Ovary (tissue), 9 donors: Measurements from ENCODE around the gene TUBA4B. TPM values are rescaled to one million over a fixed set of nuclear protein-coding genes. Genes with fewer than 3 reads are reported as not detected.
A peak's percentile ranks its signal among the peaks of the same experiment; 100 is the strongest.

ENCODE experiments used
- DNase-seq, 5 donors: peaks; one replicate each; pipeline ENCODE4 v3.0.0-alpha.2; 2019 to 2020
- H3K27ac ChIP-seq, 2 donors: fragments of 200-600 bp; one replicate each; pipeline versions ENCODE4 v1.5.1 to v1.8.0; 2019 to 2022
- H3K27me3 ChIP-seq: fragments of 200-600 bp; one replicate; pipeline ENCODE4 v1.8.0; 2022
- H3K36me3 ChIP-seq: fragments of 200-600 bp; sonication (generic); one replicate; pipeline ENCODE4 v1.5.1; 2019
- H3K4me1 ChIP-seq: one replicate; pipeline ENCODE4 v1.8.1; 2013; ENCODE audit warnings: mild to moderate bottlenecking, moderate library complexity; ENCODE audit not compliant: insufficient read depth
- H3K4me3 ChIP-seq: fragments of 200-600 bp; sonication (generic); one replicate; pipeline ENCODE4 v1.5.1; 2017
- H3K9me3 ChIP-seq, 2 donors: fragments of 200-600 bp in 1 of 2; sonication (generic) in 1 of 2; one replicate each; pipeline versions ENCODE4 v1.5.1 to v1.8.1; 2013 to 2019; ENCODE audit warnings: mild to moderate bottlenecking in 1 of 2, moderate library complexity in 1 of 2
- CTCF ChIP-seq, 3 donors: fragments of 450-650 bp in 2 of 3; fragments of 200-600 bp in 1 of 3; IDR thresholded peaks; one replicate each; pipeline versions ENCODE4 v1.5.1 to v1.8.0; 2016 to 2022; ENCODE audit warnings: antibody characterized with exemption in 3 of 3, mild to moderate bottlenecking in 1 of 3
- EP300 ChIP-seq: sonication (generic); formaldehyde crosslinking; IDR thresholded peaks from one replicate; pipeline ENCODE4 v1.6.1; 2017; ENCODE audit warnings: antibody characterized with exemption
- POLR2A ChIP-seq: fragments of 450-650 bp; IDR thresholded peaks from one replicate; pipeline ENCODE4 v1.6.1; 2017; ENCODE audit warnings: antibody characterized with exemption, mild to moderate bottlenecking, moderate library complexity
- WGBS, 3 donors: extraction: QIAGEN DNeasy Blood & Tissue Kit in 1 of 3; methylation state at CpG; one replicate each; pipeline versions ENCODE4 v1.1.5 to v1.1.7; 2013 to 2017; 5-methylcytosine and 5-hydroxymethylcytosine counted together
- intact Hi-C, 4 donors: fragments of 100-400 bp; cut with DNase I; formaldehyde crosslinking; loops; one replicate each; pipeline versions ENCODE4 v1.11.0 to v1.15.1; 2022 to 2023
- polyA plus RNA-seq, 2 donors: library from polyadenylated mRNA; stranded (reverse); fragments of 200-250 nt in 1 of 2; fragments of 350-450 nt in 1 of 2; fragmentation: Illumina TruSeq in 1 of 2; extraction: RNeasy Lipid Tissue Mini Kit (QIAGEN cat#74804) in 1 of 2; gene quantifications; one replicate each; pipeline ENCODE4 v1.2.3, GENCODE V29; 2013 to 2014
- total RNA-seq, 7 donors: library from RNA; depleted of rRNA in 2 of 7; stranded (reverse); fragments of >200 nt in 2 of 7; fragmentation: NEBNext Ultra II Directional in 3 of 7; extraction: Animal tissue kit (Norgen Biotek cat#: 25700) in 3 of 7; gene quantifications; one replicate each; pipeline versions ENCODE4 v1.1.0 to v1.2.4, GENCODE V29; 2016 to 2023
- donor health status: DM: no; HTN: no; CAD: no; lungs with moderate emphysema.
- donor health status: DM: no; HTN: no; CAD: no.
- donor health status: Bipolar disorder and iron deficiency.
- donor health status: DM: yes; HTN: yes; CAD: no.
- donor health status: DM: no; HTN: no; CAD: no.
- donor health status: DM: yes; HTN: yes; CAD: no.

Gene TUBA4B
- total and polyA plus RNA-seq, 9 donors, result 0.18 to 13.2 (median 0.35) TPM; not detected in 2

DNA sequence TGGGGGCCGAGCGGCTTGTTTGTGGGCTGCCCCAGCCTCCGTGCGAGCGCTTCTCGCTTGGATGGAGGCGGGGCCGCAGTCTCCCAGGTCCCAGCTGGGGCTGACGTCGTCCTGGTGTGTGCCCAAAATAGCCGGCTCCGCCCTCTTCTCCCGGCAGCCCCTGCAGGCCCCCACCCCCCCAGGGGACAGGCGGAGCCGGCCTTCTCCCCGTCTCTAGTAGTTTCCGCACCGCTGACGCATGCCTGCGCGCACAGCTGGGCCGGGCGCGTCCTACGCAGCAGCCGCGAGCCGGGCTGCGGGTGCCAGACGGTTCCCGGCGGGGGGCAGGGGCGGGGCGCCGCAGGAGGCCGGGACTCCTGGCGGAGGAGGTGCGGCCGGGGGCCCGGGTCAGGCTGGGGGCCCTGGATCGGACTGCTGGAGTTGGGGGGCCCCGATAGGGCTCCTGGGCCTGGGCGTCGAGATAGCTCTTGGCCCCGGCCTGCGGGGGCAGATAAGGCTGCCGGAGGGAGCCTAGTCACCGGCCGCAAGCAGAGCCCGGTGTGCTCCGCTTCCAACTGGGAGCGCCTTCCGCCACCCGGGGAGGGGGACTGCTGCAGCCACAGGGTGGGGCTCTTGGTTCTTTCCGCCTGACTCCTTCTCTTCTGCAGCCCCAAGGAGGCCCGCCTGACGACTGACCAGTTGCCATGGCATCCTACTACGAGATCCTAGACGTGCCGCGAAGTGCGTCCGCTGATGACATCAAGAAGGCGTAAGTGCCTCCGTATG lies 26.3 kb downstream of the TUBA4B start, which contains the start of gene DNAJB2:
DNAJB2 (plus strand) TSS at position 216 of the 765 bp plus-strand sequence; CDS start at position 684, 468 bp downstream.
- TF ChIP-seq CTCF (IDR thresholded peaks at IDR 0.05) (peak in 1 of 3 donors; percentile 13), EP300 (peak; percentile 82), POLR2A (peak; percentile 87)
- Histone ChIP-seq H3K4me1 (peaks cover 8% of the 10 kb centered on the region), H3K36me3 (no peaks in the 10 kb centered on the region), H3K4me3 (peak within 1 kb of the TSS; percentile 53), H3K27ac (peak within 1 kb of the TSS; percentile 98), H3K27me3 (no peaks in the 10 kb centered on the region), H3K9me3 (no peaks in the 10 kb centered on the region)
- WGBS, 3 donors, result 0 to 1% (median 0%) methylated on average over 28 to 65 of the region's 65 CpGs
- intact Hi-C loops, result loop anchor here in 2 of 4 donors (2.0 to 10.0 kb wide), 3 partner anchors 15 to 245 kb away; partner anchors contain the start of gene DNPEP (in 1 of the 2)
- peak; percentile 99 to 100 (median 99) for DNase-seq

DNA sequence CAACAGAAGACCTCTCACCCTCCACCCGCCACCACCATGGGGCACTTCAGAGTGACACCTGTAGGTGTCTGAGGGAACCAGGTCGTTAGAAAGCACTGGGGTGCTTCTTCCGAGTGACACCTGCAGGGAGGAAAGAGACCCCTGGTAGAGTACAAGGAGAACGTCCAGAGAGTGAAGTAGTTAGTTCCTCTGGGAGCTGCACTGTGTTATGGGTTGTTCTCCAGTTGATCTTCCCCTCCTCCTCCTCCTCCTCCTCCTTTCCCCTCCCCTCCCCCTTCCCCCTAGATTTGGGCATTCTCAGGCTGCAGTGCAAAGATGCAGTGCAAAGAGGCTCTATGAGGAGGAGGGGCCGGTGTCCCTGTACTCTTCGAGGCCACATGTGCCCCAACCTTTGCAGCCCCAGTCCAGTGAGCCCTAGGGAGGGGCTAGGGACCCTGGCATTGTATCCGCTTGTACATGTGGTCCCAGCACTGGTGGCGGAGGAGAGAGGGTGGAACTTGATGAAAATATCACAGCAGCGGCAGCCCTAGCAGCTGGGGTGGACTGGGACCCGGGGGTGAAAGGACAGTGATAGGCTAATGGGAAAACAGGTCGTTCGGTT lies 27.0 kb downstream of the TUBA4B start:
- TF ChIP-seq CTCF (IDR thresholded peaks at IDR 0.05) (no peak), POLR2A (no peak)
- Histone ChIP-seq H3K9me3 (no peaks in the 10 kb centered on the region), H3K27me3 (no peaks in the 10 kb centered on the region), H3K4me3 (peak overlapping the region; percentile 53), H3K27ac (peak overlapping the region; percentile 98), H3K4me1 (peaks cover 8% of the 10 kb centered on the region), H3K36me3 (no peaks in the 10 kb centered on the region)
- DNase-seq, result peak in 2 of 5 donors; percentile 49 to 56
- intact Hi-C loops, result loop anchor here in 2 of 4 donors (2.0 to 10.0 kb wide), 3 partner anchors 15 to 245 kb away; partner anchors contain the start of gene DNPEP (in 1 of the 2)
- WGBS, 3 donors, result 37 to 43% (median 41%) methylated on average over 12 of the region's 12 CpGs

DNA sequence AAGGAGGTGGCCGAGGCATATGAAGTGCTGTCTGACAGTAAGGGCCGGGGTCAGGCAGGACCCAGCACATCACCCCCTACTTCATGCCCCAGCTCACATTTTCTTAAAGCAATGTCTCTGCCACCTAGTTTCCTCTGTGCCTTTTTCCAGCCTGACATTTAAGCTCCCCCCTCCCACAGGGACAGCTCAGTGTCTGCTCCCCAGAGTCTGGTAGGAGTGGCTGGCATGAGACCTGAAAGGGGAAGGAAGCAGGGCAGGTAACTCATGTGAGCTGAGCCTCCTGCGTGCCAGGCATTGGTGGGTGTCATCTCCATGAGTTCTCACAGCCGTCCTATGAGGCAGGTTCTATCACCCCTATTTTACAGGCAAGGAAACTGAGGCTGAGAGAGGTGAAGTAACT lies 27.6 kb downstream of the TUBA4B start:
- Histone ChIP-seq H3K4me3 (no peak overlapping the region), H3K27me3 (no peaks in the 10 kb centered on the region), H3K27ac (peak overlapping the region; percentile 98), H3K36me3 (no peaks in the 10 kb centered on the region), H3K4me1 (peaks cover 8% of the 10 kb centered on the region), H3K9me3 (no peaks in the 10 kb centered on the region)
- no peak for DNase-seq
- WGBS, 3 donors, result 86 to 95% (median 93%) methylated on average over 4 of the region's 4 CpGs
- TF ChIP-seq EP300 (no peak), CTCF (IDR thresholded peaks at IDR 0.05) (no peak), POLR2A (no peak)
- intact Hi-C loops, result no loop called here

- H3K9me3 ChIP-seq, result no peaks in the 10 kb centered on the region
- intact Hi-C loops, result no loop called here
- DNase-seq, result peak in 1 of 5 donors; percentile 36
- H3K4me1 ChIP-seq, result peaks cover 12% of the 10 kb centered on the region
- H3K27me3 ChIP-seq, result no peaks in the 10 kb centered on the region
- peak overlapping the region in 1 of 2 donors; percentile 34 for H3K27ac ChIP-seq
- TF ChIP-seq CTCF (IDR thresholded peaks at IDR 0.05), result no peak
- TF ChIP-seq POLR2A, result no peak
- TF ChIP-seq EP300, result no peak
- WGBS, 3 donors, result 83 to 84% (median 84%) methylated on average over 8 of the region's 8 CpGs
- H3K36me3 ChIP-seq, result no peaks in the 10 kb centered on the region
- H3K4me3 ChIP-seq, result no peak overlapping the region
These were observed 28.5 kb downstream of the TUBA4B start for GRCh38 chr2:219281588-219281987.
